Measurements from ENCODE around the gene APMAP. TPM values are rescaled to one million over a fixed set of nuclear protein-coding genes. Genes with fewer than 3 reads are reported as not detected.
A peak's percentile ranks its signal among the peaks of the same experiment; 100 is the strongest.

APMAP gene
- total and polyA plus RNA-seq, 2 of the 13 experiments (the other 11 are each of a cell fraction or from before 2014, with no cell fraction given), result 168 to 214 TPM

DNA sequence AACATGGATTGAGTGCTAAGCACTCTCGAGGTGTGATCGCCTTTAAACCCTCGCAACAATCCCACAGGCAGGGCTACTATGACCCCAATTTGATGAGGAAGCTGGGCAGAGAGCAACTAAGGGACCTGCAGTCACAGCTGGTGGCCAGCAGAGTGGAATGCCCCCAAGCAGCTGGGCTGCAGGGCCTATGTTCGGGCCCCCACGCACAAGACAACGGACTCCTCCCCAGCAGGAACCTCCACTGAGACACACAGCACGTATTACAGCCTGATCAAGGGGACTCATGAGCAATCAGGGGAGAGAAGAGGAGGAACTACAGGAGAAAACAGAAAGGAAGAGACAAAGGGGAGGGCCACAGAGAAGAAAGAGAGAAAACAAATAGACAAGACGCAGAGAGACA is 21.8 kb downstream of the APMAP start:
- in situ Hi-C loops (cut with HindIII; ENCODE audit: extremely low pct_ligation_motif_present, low pct_unique_long_range_greater_than_20kb), result no loop called here
- Histone ChIP-seq H3K27ac (ENCODE audit: extremely low read length, insufficient read depth, low read length) (no peak overlapping the region), H4K20me1 (ENCODE audit: insufficient read depth, low read length) (no peaks in the 10 kb centered on the region), H3K4me1 (ENCODE audit: insufficient read depth, low read length) (no peaks in the 10 kb centered on the region), H3K4me2 (ENCODE audit: low read depth, low read length) (no peak overlapping the region), H2AFZ (ENCODE audit: low read length) (no peak overlapping the region), H3K9me3 (ENCODE audit: low read length) (no peaks in the 10 kb centered on the region), H3K79me2 (ENCODE audit: insufficient read depth, low read length) (peaks cover 1% of the 10 kb centered on the region), H3K4me3 (replicated peaks in 1 of 3; ENCODE audit: insufficient read depth in 1 of 3, low read depth in 2 of 3, low read length in 3 of 3) (no peak overlapping the region), H3K36me3 (replicated peaks in 1 of 2; ENCODE audit: control insufficient read depth in 1 of 2, insufficient read depth in 2 of 2, low read length in 2 of 2) (peaks cover 37 to 90% of the 10 kb centered on the region in 2 experiments), H3K27me3 (ENCODE audit: control insufficient read depth in 1 of 2, insufficient read depth in 2 of 2, low read length in 2 of 2) (no peaks in the 10 kb centered on the region), H3K9ac (ENCODE audit: insufficient read depth, low read depth, low read length) (no peak overlapping the region)
- 98% methylated on average over 8 of the region's 8 CpGs for WGBS (ENCODE audit: low lambda C conversion rate)
- peak; percentile 40; the same call in 1 of the 3 replicates for ATAC-seq
- no TSS peak for BruUV-seq (replicated peaks)
- no peak for FAIRE-seq
- intact Hi-C loops (cut with micrococcal nuclease; ENCODE audit: unreplicated experiment), result no loop called here
- CTCF ChIA-PET (ENCODE audit: low intra/inter-chr PET ratio, low total read pairs), result no interaction called here
- TF ChIP-seq, protein P1, sequence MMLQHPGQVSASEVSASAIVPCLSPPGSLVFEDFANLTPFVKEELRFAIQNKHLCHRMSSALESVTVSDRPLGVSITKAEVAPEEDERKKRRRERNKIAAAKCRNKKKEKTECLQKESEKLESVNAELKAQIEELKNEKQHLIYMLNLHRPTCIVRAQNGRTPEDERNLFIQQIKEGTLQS (CRISPR knock-in tag; IDR thresholded peaks at IDR 0.05), result no peak
- no peak for TF ChIP-seq GABPB1 (CRISPR knock-in tag; IDR thresholded peaks at IDR 0.05)
- TF ChIP-seq SP4 (CRISPR knock-in tag; IDR thresholded peaks at IDR 0.05), result no peak
- TF ChIP-seq NFE2L2 (IDR thresholded peaks at IDR 0.05; ENCODE audit: low read length), result no peak
- POLR2A ChIA-PET, result no interaction called here
- DNase-seq (ENCODE audit: low spot score), result no peak

DNA sequence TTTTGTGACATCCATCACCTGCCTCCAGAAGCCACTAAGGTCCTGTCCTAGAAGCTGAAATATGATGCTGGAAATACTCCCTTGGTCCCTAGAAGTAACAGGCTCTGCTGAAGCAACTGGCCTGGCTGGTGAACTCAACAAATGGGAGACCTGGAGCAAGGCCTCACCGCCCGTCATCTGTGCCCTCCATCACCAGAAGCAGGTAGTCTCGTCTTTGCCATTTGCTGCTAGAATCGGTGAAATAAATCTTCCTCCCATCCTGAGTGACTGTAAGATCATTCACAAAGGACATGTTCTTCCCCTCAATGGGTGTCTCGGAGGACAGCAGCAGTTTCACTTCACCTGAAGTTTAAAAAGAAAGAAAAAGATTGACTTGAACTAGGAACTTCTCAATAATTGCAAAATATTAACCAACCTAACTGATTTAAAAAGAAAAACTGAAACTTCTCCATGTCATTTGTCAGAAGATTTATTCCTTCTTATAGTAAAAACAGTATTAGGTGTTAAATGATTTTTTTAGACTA is 22.5 kb downstream of the APMAP start:
- POLR2A ChIA-PET, result no interaction called here
- Histone ChIP-seq H3K4me3 (replicated peaks in 1 of 3; ENCODE audit: insufficient read depth in 1 of 3, low read depth in 2 of 3, low read length in 3 of 3) (no peak overlapping the region), H3K79me2 (ENCODE audit: insufficient read depth, low read length) (peaks cover under 1% of the 10 kb centered on the region), H3K9me3 (ENCODE audit: low read length) (no peaks in the 10 kb centered on the region), H3K27me3 (ENCODE audit: control insufficient read depth in 1 of 2, insufficient read depth in 2 of 2, low read length in 2 of 2) (no peaks in the 10 kb centered on the region), H2AFZ (ENCODE audit: low read length) (no peak overlapping the region), H3K4me1 (ENCODE audit: insufficient read depth, low read length) (no peaks in the 10 kb centered on the region), H4K20me1 (ENCODE audit: insufficient read depth, low read length) (no peaks in the 10 kb centered on the region), H3K9ac (ENCODE audit: insufficient read depth, low read depth, low read length) (no peak overlapping the region), H3K36me3 (replicated peaks in 1 of 2; ENCODE audit: control insufficient read depth in 1 of 2, insufficient read depth in 2 of 2, low read length in 2 of 2) (peaks cover 41 to 92% of the 10 kb centered on the region in 2 experiments), H3K27ac (ENCODE audit: extremely low read length, insufficient read depth, low read length) (no peak overlapping the region), H3K4me2 (ENCODE audit: low read depth, low read length) (no peak overlapping the region)
- intact Hi-C loops (cut with micrococcal nuclease; ENCODE audit: unreplicated experiment), result no loop called here
- CTCF ChIA-PET (ENCODE audit: low intra/inter-chr PET ratio, low total read pairs), result no interaction called here
- in situ Hi-C loops (cut with HindIII; ENCODE audit: extremely low pct_ligation_motif_present, low pct_unique_long_range_greater_than_20kb), result no loop called here
- no peak for TF ChIP-seq SMARCC2 (IDR thresholded peaks at IDR 0.05)
- TF ChIP-seq ZNF484 (CRISPR knock-in tag; IDR thresholded peaks at IDR 0.05; ENCODE audit: borderline replicate concordance, low read depth), result no peak
- no peak for TF ChIP-seq AGO2 (optimal IDR thresholded peaks at IDR 0.05; ENCODE audit: low read depth, low read length)
- TF ChIP-seq, protein P2, sequence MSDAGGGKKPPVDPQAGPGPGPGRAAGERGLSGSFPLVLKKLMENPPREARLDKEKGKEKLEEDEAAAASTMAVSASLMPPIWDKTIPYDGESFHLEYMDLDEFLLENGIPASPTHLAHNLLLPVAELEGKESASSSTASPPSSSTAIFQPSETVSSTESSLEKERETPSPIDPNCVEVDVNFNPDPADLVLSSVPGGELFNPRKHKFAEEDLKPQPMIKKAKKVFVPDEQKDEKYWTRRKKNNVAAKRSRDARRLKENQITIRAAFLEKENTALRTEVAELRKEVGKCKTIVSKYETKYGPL (CRISPR knock-in tag; IDR thresholded peaks at IDR 0.05), result no peak
- no peak for FAIRE-seq
- WGBS (ENCODE audit: low lambda C conversion rate), result 96% methylated on average over 5 of the region's 5 CpGs
- no peak for ATAC-seq
- BruUV-seq (replicated peaks), result no TSS peak
- DNase-seq (ENCODE audit: low spot score), result no peak

Data from HepG2 (cell line).